Measurements from ENCODE around the gene MAPK8. TPM values are rescaled to one million over a fixed set of nuclear protein-coding genes. Genes with fewer than 3 reads are reported as not detected.

The MAPK8 gene
- total and polyA plus RNA-seq, 4 donors, result 75.8 to 107 (median 88.7) TPM

GRCh38 chr10:48364659-48365405, 58.4 kb downstream of the MAPK8 start:
- Histone ChIP-seq H3K27ac (ENCODE audit: low read depth, low read length) (no peak overlapping the region), H3K4me3 (ENCODE audit: low read depth, low read length) (no peak overlapping the region), H3K4me1 (ENCODE audit: control insufficient read depth, insufficient read depth, low read length) (no peaks in the 10 kb centered on the region), H3K36me3 (ENCODE audit: control insufficient read depth, insufficient read depth, low read length) (no peaks in the 10 kb centered on the region), H3K9me3 (ENCODE audit: control insufficient read depth, insufficient read depth, low read length) (no peaks in the 10 kb centered on the region), H3K27me3 (ENCODE audit: control insufficient read depth, insufficient read depth, low read length) (no peaks in the 10 kb centered on the region)
- DNase-seq (ENCODE audit: low read depth in 4 of 6, low spot score in 6 of 6), result peak in 2 of 6 donors; percentile 44 to 65
- no CpG with 5 or more reads among the region's 3 CpGs for WGBS (ENCODE audit: insufficient coverage)

GRCh38 chr10:48365668-48366067, 59.2 kb downstream of the MAPK8 start:
- no peaks in the 10 kb centered on the region for H3K9me3 ChIP-seq (ENCODE audit: control insufficient read depth, insufficient read depth, low read length)
- no peak overlapping the region for H3K27ac ChIP-seq (ENCODE audit: low read depth, low read length)
- no peaks in the 10 kb centered on the region for H3K27me3 ChIP-seq (ENCODE audit: control insufficient read depth, insufficient read depth, low read length)
- H3K36me3 ChIP-seq (ENCODE audit: control insufficient read depth, insufficient read depth, low read length), result no peaks in the 10 kb centered on the region
- DNase-seq (ENCODE audit: low read depth in 4 of 6, low spot score in 6 of 6), result no peak
- WGBS (ENCODE audit: insufficient coverage), result no CpG with 5 or more reads among the region's 1 CpG
- H3K4me3 ChIP-seq (ENCODE audit: low read depth, low read length), result no peak overlapping the region
- H3K4me1 ChIP-seq (ENCODE audit: control insufficient read depth, insufficient read depth, low read length), result no peaks in the 10 kb centered on the region

GRCh38 chr10:48366261-48366660, 59.8 kb downstream of the MAPK8 start:
- no peaks in the 10 kb centered on the region for H3K27me3 ChIP-seq (ENCODE audit: control insufficient read depth, insufficient read depth, low read length)
- H3K27ac ChIP-seq (ENCODE audit: low read depth, low read length), result no peak overlapping the region
- H3K9me3 ChIP-seq (ENCODE audit: control insufficient read depth, insufficient read depth, low read length), result no peaks in the 10 kb centered on the region
- no peaks in the 10 kb centered on the region for H3K36me3 ChIP-seq (ENCODE audit: control insufficient read depth, insufficient read depth, low read length)
- no peaks in the 10 kb centered on the region for H3K4me1 ChIP-seq (ENCODE audit: control insufficient read depth, insufficient read depth, low read length)
- H3K4me3 ChIP-seq (ENCODE audit: low read depth, low read length), result no peak overlapping the region
- DNase-seq (ENCODE audit: low read depth in 4 of 6, low spot score in 6 of 6), result no peak

- H3K9me3 ChIP-seq (ENCODE audit: control insufficient read depth, insufficient read depth, low read length), result no peaks in the 10 kb centered on the region
Measured at GRCh38 chr10:48369501-48369900, 63.0 kb downstream of the MAPK8 start.

GRCh38 chr10:48377751-48378530, 71.5 kb downstream of the MAPK8 start:
- H3K4me3 ChIP-seq (ENCODE audit: low read depth, low read length), result no peak overlapping the region
- no peaks in the 10 kb centered on the region for H3K4me1 ChIP-seq (ENCODE audit: control insufficient read depth, insufficient read depth, low read length)
- H3K9me3 ChIP-seq (ENCODE audit: control insufficient read depth, insufficient read depth, low read length), result peaks cover 9% of the 10 kb centered on the region
- no peaks in the 10 kb centered on the region for H3K36me3 ChIP-seq (ENCODE audit: control insufficient read depth, insufficient read depth, low read length)
- WGBS (ENCODE audit: insufficient coverage), result no CpG with 5 or more reads among the region's 2 CpGs
- H3K27ac ChIP-seq (ENCODE audit: low read depth, low read length), result no peak overlapping the region
- no peaks in the 10 kb centered on the region for H3K27me3 ChIP-seq (ENCODE audit: control insufficient read depth, insufficient read depth, low read length)
- DNase-seq (ENCODE audit: low read depth in 4 of 6, low spot score in 6 of 6), result no peak

More at GRCh38 chr10:48369501-48369900, 63.0 kb downstream of the MAPK8 start:
- H3K4me1 ChIP-seq (ENCODE audit: control insufficient read depth, insufficient read depth, low read length), result no peaks in the 10 kb centered on the region
- H3K4me3 ChIP-seq (ENCODE audit: low read depth, low read length), result no peak overlapping the region
- H3K36me3 ChIP-seq (ENCODE audit: control insufficient read depth, insufficient read depth, low read length), result no peaks in the 10 kb centered on the region
- no peak for DNase-seq (ENCODE audit: low read depth in 4 of 6, low spot score in 6 of 6)
- H3K27ac ChIP-seq (ENCODE audit: low read depth, low read length), result no peak overlapping the region
- no peaks in the 10 kb centered on the region for H3K27me3 ChIP-seq (ENCODE audit: control insufficient read depth, insufficient read depth, low read length)

GRCh38 chr10:48378675-48379074, 72.2 kb downstream of the MAPK8 start:
- WGBS (ENCODE audit: insufficient coverage), result no CpG with 5 or more reads among the region's 3 CpGs
- no peaks in the 10 kb centered on the region for H3K36me3 ChIP-seq (ENCODE audit: control insufficient read depth, insufficient read depth, low read length)
- DNase-seq (ENCODE audit: low read depth in 4 of 6, low spot score in 6 of 6), result no peak
- H3K27me3 ChIP-seq (ENCODE audit: control insufficient read depth, insufficient read depth, low read length), result no peaks in the 10 kb centered on the region
- no peak overlapping the region for H3K4me3 ChIP-seq (ENCODE audit: low read depth, low read length)
- H3K4me1 ChIP-seq (ENCODE audit: control insufficient read depth, insufficient read depth, low read length), result no peaks in the 10 kb centered on the region
- H3K9me3 ChIP-seq (ENCODE audit: control insufficient read depth, insufficient read depth, low read length), result peaks cover 9% of the 10 kb centered on the region
- no peak overlapping the region for H3K27ac ChIP-seq (ENCODE audit: low read depth, low read length)

GRCh38 chr10:48381971-48382370, 75.5 kb downstream of the MAPK8 start:
- Histone ChIP-seq H3K4me3 (ENCODE audit: low read depth, low read length) (no peak overlapping the region), H3K4me1 (ENCODE audit: control insufficient read depth, insufficient read depth, low read length) (no peaks in the 10 kb centered on the region), H3K36me3 (ENCODE audit: control insufficient read depth, insufficient read depth, low read length) (no peaks in the 10 kb centered on the region)

GRCh38 chr10:48382982-48383381, 76.5 kb downstream of the MAPK8 start:
- no peaks in the 10 kb centered on the region for H3K27me3 ChIP-seq (ENCODE audit: control insufficient read depth, insufficient read depth, low read length)
- H3K4me3 ChIP-seq (ENCODE audit: low read depth, low read length), result no peak overlapping the region
- no peak for DNase-seq (ENCODE audit: low read depth in 4 of 6, low spot score in 6 of 6)
- no peak overlapping the region for H3K27ac ChIP-seq (ENCODE audit: low read depth, low read length)
- H3K9me3 ChIP-seq (ENCODE audit: control insufficient read depth, insufficient read depth, low read length), result peaks cover 9% of the 10 kb centered on the region
- no peaks in the 10 kb centered on the region for H3K36me3 ChIP-seq (ENCODE audit: control insufficient read depth, insufficient read depth, low read length)
- no peaks in the 10 kb centered on the region for H3K4me1 ChIP-seq (ENCODE audit: control insufficient read depth, insufficient read depth, low read length)

More at GRCh38 chr10:48381971-48382370, 75.5 kb downstream of the MAPK8 start:
- DNase-seq (ENCODE audit: low read depth in 4 of 6, low spot score in 6 of 6), result no peak
- Histone ChIP-seq H3K27ac (ENCODE audit: low read depth, low read length) (no peak overlapping the region), H3K9me3 (ENCODE audit: control insufficient read depth, insufficient read depth, low read length) (peaks cover 9% of the 10 kb centered on the region), H3K27me3 (ENCODE audit: control insufficient read depth, insufficient read depth, low read length) (no peaks in the 10 kb centered on the region)

- Histone ChIP-seq H3K9me3 (ENCODE audit: control insufficient read depth, insufficient read depth, low read length) (peaks cover 9% of the 10 kb centered on the region), H3K36me3 (ENCODE audit: control insufficient read depth, insufficient read depth, low read length) (no peaks in the 10 kb centered on the region), H3K27ac (ENCODE audit: low read depth, low read length) (no peak overlapping the region), H3K4me3 (ENCODE audit: low read depth, low read length) (no peak overlapping the region), H3K4me1 (ENCODE audit: control insufficient read depth, insufficient read depth, low read length) (no peaks in the 10 kb centered on the region), H3K27me3 (ENCODE audit: control insufficient read depth, insufficient read depth, low read length) (no peaks in the 10 kb centered on the region)
- no peak for DNase-seq (ENCODE audit: low read depth in 4 of 6, low spot score in 6 of 6)
Measured at GRCh38 chr10:48383393-48383792, 76.9 kb downstream of the MAPK8 start.

GRCh38 chr10:48384699-48384982, 78.2 kb downstream of the MAPK8 start:
- Histone ChIP-seq H3K27ac (ENCODE audit: low read depth, low read length) (no peak overlapping the region), H3K4me3 (ENCODE audit: low read depth, low read length) (no peak overlapping the region), H3K36me3 (ENCODE audit: control insufficient read depth, insufficient read depth, low read length) (no peaks in the 10 kb centered on the region), H3K4me1 (ENCODE audit: control insufficient read depth, insufficient read depth, low read length) (no peaks in the 10 kb centered on the region), H3K9me3 (ENCODE audit: control insufficient read depth, insufficient read depth, low read length) (peaks cover 9% of the 10 kb centered on the region), H3K27me3 (ENCODE audit: control insufficient read depth, insufficient read depth, low read length) (no peaks in the 10 kb centered on the region)
- DNase-seq (ENCODE audit: low read depth in 4 of 6, low spot score in 6 of 6), result no peak
